HCT116 (cell line): ENCODE measurements around the gene STAM. TPM values are rescaled to one million over a fixed set of nuclear protein-coding genes. Genes with fewer than 3 reads are reported as not detected.

Experiments
- ATAC-seq: fragments of 200-7000 bp; cut with Tn5 transposase; 2 replicates; pipeline ENCODE4 v1.9.1; 2020; ENCODE audit warnings: mild to moderate bottlenecking, moderate library complexity
- BruUV-seq: library from RNA; stranded (reverse); fragments of 400-500 nt; replicated peaks from 2 replicates; lab custom pipeline; 2021; lab: Mats Ljungman, UMichigan
- CTCF ChIA-PET: fragments of 300-600 bp; sonication (Branson Sonifier 250); formaldehyde crosslinking; loops from one replicate; lab custom pipeline; 2021; ENCODE audit warnings: antibody characterized with exemption; lab: Charles Lee
- POLR2A ChIA-PET: fragments of 300-600, 350-600 bp; sonication (Branson Sonifier 250); formaldehyde crosslinking; loops from one replicate; lab custom pipeline; 2021; ENCODE audit warnings: antibody characterized with exemption; lab: Charles Lee
- RAD21 ChIA-PET, 2 experiments: fragments of 300-600 bp; sonication (Branson Sonifier 250); formaldehyde crosslinking; loops; one replicate each; lab custom pipeline; 2023; ENCODE audit warnings: low total read pairs in 2 of 2; ENCODE audit not compliant: uncharacterized antibody in 2 of 2, unreplicated experiment in 2 of 2, low non-redundant PET in 1 of 2; lab: Charles Lee
- DNase-seq: peaks from one replicate; pipeline ENCODE4 v3.0.0-alpha.2; 2010; ENCODE audit warnings: low read depth, low spot score
- H2AFZ ChIP-seq: fragments of 200-600 bp; shearing (Covaris generic), sonication (generic); 2 replicates; pipeline ENCODE4 v1.6.1; 2017; ENCODE audit warnings: low read depth, mixed run types, mixed read lengths, antibody characterized with exemption, low read length; ENCODE audit not compliant: poor library complexity, severe bottlenecking
- H3K27ac ChIP-seq: 2 replicates; pipeline ENCODE4 v1.5.1; 2012; ENCODE audit warnings: low read depth, low read length
- H3K27me3 ChIP-seq: fragments of 200-600 bp; sonication (generic); 2 replicates; pipeline ENCODE4 v1.6.1; 2016; ENCODE audit warnings: mixed run types, low read length, mixed read lengths; ENCODE audit not compliant: insufficient read depth
- H3K36me3 ChIP-seq, 2 experiments: fragments of 200-500 bp in 1 of 2; fragments of 200-600 bp in 1 of 2; sonication (Bioruptor generic) in 1 of 2; sonication (generic) in 1 of 2; 2 replicates each; pipeline versions ENCODE4 v1.5.1 to v1.6.1; 2014 to 2016; ENCODE audit warnings: low read length in 2 of 2, inconsistent platforms in 1 of 2, mixed read lengths in 1 of 2, mixed run types in 1 of 2; ENCODE audit not compliant: insufficient read depth in 2 of 2, control insufficient read depth in 1 of 2
- H3K4me1 ChIP-seq, 2 experiments: fragments of 200-600 bp in 1 of 2; sonication (generic) in 1 of 2; 2 replicates each; pipeline versions ENCODE4 v1.5.1 to v1.6.1; 2012 to 2017; ENCODE audit warnings: low read length in 2 of 2, inconsistent platforms in 1 of 2, mild to moderate bottlenecking in 1 of 2, mixed read lengths in 1 of 2, mixed run types in 1 of 2, moderate library complexity in 1 of 2; ENCODE audit not compliant: insufficient read depth in 2 of 2, control insufficient read depth in 1 of 2
- H3K4me2 ChIP-seq: fragments of 200-600 bp; sonication (generic); 2 replicates; pipeline ENCODE4 v1.6.1; 2017; ENCODE audit warnings: mixed run types, low read length, mixed read lengths
- H3K4me3 ChIP-seq, 2 experiments: fragments of 200-600 bp in 1 of 2; sonication (generic) in 1 of 2; replicated peaks in 1 of 2; 2 replicates each; pipeline ENCODE4 v1.5.1; 2011 to 2016; ENCODE audit warnings: low read length in 2 of 2, control low read depth in 1 of 2, low read depth in 1 of 2, mild to moderate bottlenecking in 1 of 2, mixed read lengths in 1 of 2, mixed run types in 1 of 2
- H3K79me2 ChIP-seq: fragments of 200-600 bp; sonication (generic); 2 replicates; pipeline ENCODE4 v1.6.1; 2017; ENCODE audit warnings: mild to moderate bottlenecking, mixed run types, low read length, moderate library complexity, mixed read lengths; ENCODE audit not compliant: insufficient read depth
- H3K9ac ChIP-seq: fragments of 200-600 bp; sonication (generic); 2 replicates; pipeline ENCODE4 v1.6.1; 2016; ENCODE audit warnings: low read length, mixed read lengths
- H3K9me2 ChIP-seq: fragments of 200-600 bp; sonication (generic), shearing (Covaris generic); 2 replicates; pipeline ENCODE4 v1.6.1; 2017; ENCODE audit warnings: mixed run types, mild to moderate bottlenecking, moderate library complexity; ENCODE audit not compliant: insufficient read depth
- H3K9me3 ChIP-seq, 2 experiments: fragments of 200-500 bp in 1 of 2; fragments of 200-600 bp in 1 of 2; sonication (Bioruptor generic) in 1 of 2; sonication (generic) in 1 of 2; 2 replicates each; pipeline ENCODE4 v1.6.1; 2014 to 2017; ENCODE audit warnings: low read length in 2 of 2, mixed read lengths in 2 of 2, inconsistent platforms in 1 of 2, low read depth in 1 of 2, mild to moderate bottlenecking in 1 of 2, mixed run types in 1 of 2, moderate library complexity in 1 of 2; ENCODE audit not compliant: control insufficient read depth in 1 of 2, insufficient read depth in 1 of 2
- H4K20me1 ChIP-seq: fragments of 200-600 bp; sonication (generic), shearing (Covaris generic); 2 replicates; pipeline ENCODE4 v1.6.1; 2017; ENCODE audit warnings: mixed run types, mild to moderate bottlenecking, moderate library complexity; ENCODE audit not compliant: insufficient read depth
- ATF3 ChIP-seq: IDR thresholded peaks from 2 replicates; pipeline ENCODE4 v1.6.1; 2012
- CBX3 ChIP-seq: IDR thresholded peaks from 2 replicates; pipeline ENCODE4 v1.6.1; 2012; ENCODE audit warnings: low read depth
- CTCF ChIP-seq, 3 experiments: fragments of 200-600 bp in 1 of 3; sonication (generic) in 1 of 3; IDR thresholded peaks in 2 of 3; conservative IDR thresholded peaks in 1 of 3; 2 replicates each; pipeline ENCODE4 v1.5.1; 2012 to 2017; ENCODE audit warnings: low read depth in 2 of 3, low read length in 2 of 3, antibody characterized with exemption in 1 of 3, borderline replicate concordance in 1 of 3, control low read depth in 1 of 3, mild to moderate bottlenecking in 1 of 3, mixed read lengths in 1 of 3, mixed run types in 1 of 3, moderate library complexity in 1 of 3; ENCODE audit not compliant: insufficient read depth in 1 of 3
- EGR1 ChIP-seq: IDR thresholded peaks from 2 replicates; pipeline ENCODE4 v1.6.1; 2012; ENCODE audit warnings: low read depth
- ELF1 ChIP-seq: IDR thresholded peaks from 2 replicates; pipeline ENCODE4 v1.6.1; 2012; ENCODE audit warnings: low read depth, borderline replicate concordance
- EZH2 ChIP-seq: fragments of 200-600 bp; sonication (generic); IDR thresholded peaks from 2 replicates; pipeline ENCODE4 v1.6.1; 2017; ENCODE audit warnings: antibody characterized with exemption, mixed run types
- EZH2phosphoT487 ChIP-seq: fragments of 200-600 bp; IDR thresholded peaks from 2 replicates; pipeline ENCODE4 v1.6.1; 2018; ENCODE audit warnings: antibody characterized with exemption, borderline replicate concordance
- JUND ChIP-seq: IDR thresholded peaks from 2 replicates; pipeline ENCODE4 v1.6.1; 2012
- MAX ChIP-seq: IDR thresholded peaks from 2 replicates; pipeline ENCODE4 v1.6.1; 2012
- POLR2A ChIP-seq: IDR thresholded peaks from 2 replicates; pipeline ENCODE4 v1.7.0; 2011; ENCODE audit warnings: borderline replicate concordance; ENCODE audit not compliant: insufficient read depth, insufficient read length; ENCODE audit errors: extremely low read depth
- POLR2AphosphoS5 ChIP-seq: IDR thresholded peaks from 2 replicates; pipeline ENCODE4 v1.6.1; 2011; ENCODE audit warnings: mild to moderate bottlenecking, low read depth, low read length, moderate library complexity
- RAD21 ChIP-seq: IDR thresholded peaks from 2 replicates; pipeline ENCODE4 v1.6.1; 2012; ENCODE audit warnings: low read depth, mild to moderate bottlenecking
- SIN3A ChIP-seq: IDR thresholded peaks from 2 replicates; pipeline ENCODE4 v1.6.1; 2012; ENCODE audit warnings: low read depth
- SP1 ChIP-seq: IDR thresholded peaks from 2 replicates; pipeline ENCODE4 v1.6.1; 2012; ENCODE audit warnings: low read depth
- SRF ChIP-seq: IDR thresholded peaks from 2 replicates; pipeline ENCODE4 v1.6.1; 2012; ENCODE audit warnings: low read depth
- YY1 ChIP-seq: IDR thresholded peaks from 2 replicates; pipeline ENCODE4 v1.6.1; 2011; ENCODE audit warnings: low read length, low read depth, moderate library complexity, mild to moderate bottlenecking; ENCODE audit not compliant: insufficient replicate concordance; ENCODE audit errors: extremely low read depth
- ZFX ChIP-seq: fragments of 450-650 bp; IDR thresholded peaks from 2 replicates; pipeline ENCODE4 v1.6.1; 2017
- ZNF274 ChIP-seq: fragments of 200-500 bp; sonication (Bioruptor generic); IDR thresholded peaks from 2 replicates; pipeline ENCODE4 v1.6.1; 2014; ENCODE audit warnings: mild to moderate bottlenecking, low read depth, low read length, inconsistent platforms
- intact Hi-C: fragments of 100-400 bp; cut with micrococcal nuclease; formaldehyde crosslinking; loops from 2 replicates; pipeline ENCODE4 v1.10.0; 2022
- total RNA-seq: library from RNA; stranded (reverse); gene quantifications from one replicate; pipeline ENCODE4 v1.2.1, GENCODE V29; 2021; ENCODE audit not compliant: unreplicated experiment

The STAM gene
- total RNA-seq, 1 experiment from 2014 or later, result 23.0 TPM

- TF ChIP-seq RAD21 (no peak), YY1 (no peak), CTCF (IDR thresholded peaks at IDR 0.05 in 2 of 3, conservative IDR thresholded peaks at IDR 0.05 in 1 of 3; ENCODE audit: borderline replicate concordance in 1 of 3, insufficient read depth in 1 of 3, low read depth in 2 of 3, low read length in 2 of 3) (no peak), EGR1 (no peak), EZH2phosphoT487 (no peak), SP1 (no peak), MAX (no peak), SRF (no peak), SIN3A (no peak), POLR2A (no peak), ATF3 (no peak), POLR2AphosphoS5 (no peak), EZH2 (no peak), ELF1 (no peak), JUND (no peak), ZFX (no peak), ZNF274 (no peak), CBX3 (no peak)
- Histone ChIP-seq H3K79me2 (peaks cover 60% of the 10 kb centered on the region), H2AFZ (no peak overlapping the region), H3K4me2 (no peak overlapping the region), H4K20me1 (no peaks in the 10 kb centered on the region), H3K4me1 (peaks cover 3% of the 10 kb centered on the region in 2 experiments), H3K9ac (no peak overlapping the region), H3K27me3 (no peaks in the 10 kb centered on the region), H3K36me3 (no peaks in the 10 kb centered on the region), H3K9me3 (no peaks in the 10 kb centered on the region), H3K9me2 (no peaks in the 10 kb centered on the region), H3K4me3 (no peak overlapping the region), H3K27ac (no peak overlapping the region)
- no peak for ATAC-seq
- ChIA-PET RAD21 (no interaction called here), POLR2A (no interaction called here), CTCF (no interaction called here)
- BruUV-seq, result no TSS peak
- no peak for DNase-seq
- intact Hi-C loops, result no loop called here
Observed at GRCh38 chr10:17687117-17687831, 43.3 kb downstream of the STAM start.
